Fibroblast of skin of right quadriceps (primary cell): ENCODE data around the gene ZNF189.
"Not testable (repeated sequence)": the region's sequence is repeated elsewhere in the genome, so short reads cannot be mapped to it uniquely, and the experiment has no call there.

Experiments
- DNase-seq: peaks from one replicate; pipeline ENCODE4 v3.0.0-alpha.2; 2013

Gene ZNF189

DNA sequence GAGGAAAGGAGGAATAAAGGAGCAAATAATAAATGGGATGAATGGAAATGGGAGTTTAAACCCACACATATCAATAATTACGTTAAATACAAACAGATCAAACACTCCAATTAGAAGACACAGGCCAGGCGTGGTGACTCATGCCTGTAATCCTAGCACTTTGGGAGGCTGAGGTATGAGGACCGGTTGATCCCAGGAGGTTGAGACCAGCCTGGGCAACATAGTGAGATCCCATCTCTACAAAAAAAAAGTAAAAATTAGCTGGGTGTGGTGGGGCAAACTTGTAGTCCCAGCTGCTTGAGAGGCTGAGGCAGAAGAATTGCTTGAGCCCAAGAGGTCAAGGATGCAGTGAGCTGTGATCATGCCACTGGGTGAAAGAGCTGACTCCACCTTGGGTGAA lies 17.5 kb upstream of the ZNF189 start:
- DNase-seq = no peak

DNA sequence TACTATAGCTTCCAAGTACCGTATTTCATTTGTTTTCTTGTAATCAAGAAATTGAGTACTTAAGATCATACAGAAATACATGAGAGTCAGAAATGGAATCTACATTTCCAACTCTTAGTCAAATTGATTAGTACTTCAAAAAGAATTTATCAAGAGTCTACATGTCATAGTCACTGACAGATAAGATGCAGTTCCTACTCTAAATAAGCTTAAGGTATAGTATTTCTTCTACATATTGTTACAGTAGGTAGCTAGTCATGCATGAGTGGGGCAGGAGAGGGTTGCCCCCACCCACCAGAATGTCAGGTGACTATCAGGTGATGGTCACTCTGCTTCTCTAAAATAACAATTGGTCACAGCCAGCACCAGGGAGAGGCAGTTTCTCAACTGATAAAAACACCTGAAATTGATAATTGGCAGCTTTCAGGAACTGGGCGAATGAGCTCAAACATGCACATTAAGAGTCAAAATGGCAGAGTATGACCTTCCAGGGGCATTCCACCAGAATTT lies 16.8 kb upstream of the ZNF189 start:
- no peak for DNase-seq

DNA sequence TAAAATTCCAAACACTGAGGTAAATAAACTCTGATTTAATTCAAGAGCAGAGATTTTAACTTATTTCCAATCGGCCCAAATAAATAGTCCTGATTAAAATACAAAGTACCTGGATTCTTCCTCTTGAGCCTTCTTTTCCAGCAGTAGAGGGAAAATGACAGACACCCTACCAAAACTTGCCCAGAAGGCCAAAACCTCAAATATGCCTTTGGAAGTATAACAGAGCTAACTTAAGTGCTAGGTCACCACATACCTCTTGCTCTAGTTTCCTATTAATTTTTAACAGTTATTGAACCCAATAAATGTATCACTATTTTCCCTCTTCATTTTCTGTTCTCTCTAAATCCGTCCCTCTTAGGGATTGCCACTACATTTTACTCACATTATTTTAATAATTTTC lies 15.3 kb upstream of the ZNF189 start:
- DNase-seq = no peak

DNA sequence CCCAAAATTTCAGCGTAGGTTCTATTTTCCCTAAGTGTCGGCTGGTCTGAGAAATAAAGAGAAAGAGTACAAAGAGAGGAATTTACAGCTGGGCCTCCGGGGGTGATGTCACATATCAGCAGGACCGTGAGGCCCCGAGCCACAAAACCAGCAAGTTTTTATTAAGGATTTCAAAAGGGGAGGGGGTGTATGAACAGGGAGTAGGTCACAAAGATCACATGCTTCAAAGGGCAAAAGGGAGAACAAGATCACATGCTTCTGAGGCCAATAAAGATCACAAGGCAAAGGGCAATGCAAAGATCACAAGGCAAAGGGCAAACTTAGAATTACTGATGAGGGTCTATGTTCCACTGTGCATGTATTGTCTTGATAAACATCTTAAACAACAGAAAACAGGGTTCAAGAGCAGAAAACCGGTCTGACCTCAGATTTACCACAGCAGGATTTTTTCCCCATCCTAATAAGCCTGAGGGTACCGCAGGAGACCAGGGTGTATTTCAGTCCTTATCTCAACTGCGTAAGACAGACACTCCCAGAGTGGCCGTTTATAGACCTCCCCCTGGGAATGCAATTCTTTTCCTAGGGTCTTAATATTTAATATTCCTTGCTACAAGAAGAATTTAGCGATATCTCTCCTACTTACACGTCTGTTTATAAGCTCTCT lies 13.6 kb upstream of the ZNF189 start, which contains the start of gene BAAT:
Gene BAAT (minus strand): TSS at position 134 of the 664 bp plus-strand sequence. CDS start 13,602 bp downstream, outside the sequence.
- DNase-seq = not testable (repeated sequence)

DNA sequence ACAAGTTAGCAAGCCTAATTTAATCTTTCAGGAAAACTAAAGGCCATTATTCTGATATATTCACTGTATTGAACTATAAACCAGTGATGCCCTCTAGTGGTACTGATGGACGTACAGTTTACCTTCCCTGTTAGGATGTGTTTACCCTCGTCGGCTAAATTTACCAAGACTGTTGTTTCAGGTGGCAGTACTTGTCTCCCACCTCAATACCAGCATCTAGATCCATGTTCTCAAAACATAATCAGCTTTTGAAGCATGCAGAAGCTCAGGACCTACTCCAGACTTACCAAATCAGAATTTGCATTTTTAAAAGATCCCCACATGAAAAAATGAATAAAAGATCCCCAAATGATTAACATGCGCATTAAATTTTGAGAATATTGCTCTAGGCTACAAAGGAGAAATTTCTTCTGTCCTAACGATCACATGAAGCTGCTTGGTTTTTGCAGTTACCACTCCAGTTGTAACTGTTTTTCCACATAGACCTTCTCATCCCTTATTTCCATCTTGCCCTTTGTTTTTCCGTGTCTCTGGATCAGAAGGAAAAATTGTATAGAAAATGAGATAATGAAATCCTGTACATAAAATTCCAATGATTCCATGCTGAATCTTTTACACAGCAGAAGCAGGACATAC lies 10.7 kb upstream of the ZNF189 start:
- peak; percentile 43 for DNase-seq

DNA sequence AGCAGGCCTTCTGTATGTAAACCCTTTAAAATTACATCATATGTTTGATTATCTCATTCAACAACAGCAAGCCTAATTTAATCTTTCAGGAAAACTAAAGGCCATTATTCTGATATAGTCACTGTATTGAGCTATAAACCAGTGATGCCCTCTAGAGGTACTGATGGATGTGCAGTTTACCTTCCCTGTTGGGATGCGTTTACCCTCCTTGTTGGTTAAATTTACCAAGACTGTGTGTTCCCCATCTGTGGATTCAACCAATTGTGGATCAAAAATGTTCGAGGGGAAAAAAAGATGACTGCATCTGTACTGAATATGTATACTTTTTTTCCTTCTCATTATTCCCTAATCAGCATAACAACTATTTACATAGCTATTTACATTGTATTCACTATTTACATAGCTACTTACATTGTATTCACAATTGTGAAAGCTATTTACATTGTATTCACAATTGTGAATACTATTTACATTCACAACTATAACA lies 10.1 kb upstream of the ZNF189 start:
- DNase-seq = no peak

DNA sequence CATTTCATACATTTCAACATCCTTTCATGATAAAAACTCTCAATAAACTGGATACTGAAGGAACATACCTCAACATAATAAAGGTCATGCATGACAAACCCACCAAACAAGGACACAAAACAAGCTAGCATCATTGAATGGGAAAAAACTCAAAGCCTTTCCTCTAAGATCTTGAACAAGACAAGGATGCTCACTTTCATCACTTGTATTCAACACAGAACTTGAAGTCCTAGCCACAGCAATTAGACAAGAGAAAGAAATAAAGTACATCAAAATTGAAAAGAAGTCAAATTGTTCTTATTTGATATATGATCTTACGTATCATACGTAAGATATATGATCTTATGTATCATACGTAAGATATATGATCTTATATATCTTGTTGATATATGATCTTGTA lies 5.5 kb upstream of the ZNF189 start:
- no peak for DNase-seq

DNA sequence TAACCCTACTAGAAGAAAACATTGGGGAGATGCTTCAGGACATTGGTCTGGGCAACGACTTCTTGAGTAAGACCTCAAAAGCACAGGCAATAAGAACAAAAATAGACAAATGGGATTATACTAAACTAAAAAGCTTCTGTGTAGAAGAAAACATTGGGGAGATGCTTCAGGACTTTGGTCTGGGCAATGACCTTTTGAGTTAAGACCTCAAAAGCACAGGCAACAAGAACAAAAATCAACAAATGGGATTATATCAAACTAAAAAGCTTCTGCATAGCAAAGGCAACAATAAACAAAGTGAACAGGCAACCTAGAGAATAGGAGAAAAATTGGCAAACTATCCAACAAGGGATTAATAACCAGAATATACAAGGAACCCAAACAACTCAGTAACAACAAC lies 4.0 kb upstream of the ZNF189 start:
- no peak for DNase-seq

DNA sequence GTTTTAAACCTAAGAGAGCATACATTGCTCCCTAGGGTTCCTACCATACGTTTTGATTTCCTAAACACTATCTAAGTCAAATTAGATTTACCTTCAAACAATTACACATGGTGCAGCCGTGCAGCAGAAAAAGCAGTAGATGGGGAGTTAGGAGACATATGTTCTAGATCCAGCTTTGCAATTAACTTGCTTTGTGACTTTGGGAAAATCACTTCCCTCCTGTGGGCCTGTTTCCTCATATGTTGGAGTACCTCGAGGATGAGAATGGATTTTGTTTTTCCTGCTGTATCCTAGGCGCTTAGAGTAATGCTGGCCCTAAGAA lies 944 bp upstream of the ZNF189 start:
- no peak for DNase-seq

DNA sequence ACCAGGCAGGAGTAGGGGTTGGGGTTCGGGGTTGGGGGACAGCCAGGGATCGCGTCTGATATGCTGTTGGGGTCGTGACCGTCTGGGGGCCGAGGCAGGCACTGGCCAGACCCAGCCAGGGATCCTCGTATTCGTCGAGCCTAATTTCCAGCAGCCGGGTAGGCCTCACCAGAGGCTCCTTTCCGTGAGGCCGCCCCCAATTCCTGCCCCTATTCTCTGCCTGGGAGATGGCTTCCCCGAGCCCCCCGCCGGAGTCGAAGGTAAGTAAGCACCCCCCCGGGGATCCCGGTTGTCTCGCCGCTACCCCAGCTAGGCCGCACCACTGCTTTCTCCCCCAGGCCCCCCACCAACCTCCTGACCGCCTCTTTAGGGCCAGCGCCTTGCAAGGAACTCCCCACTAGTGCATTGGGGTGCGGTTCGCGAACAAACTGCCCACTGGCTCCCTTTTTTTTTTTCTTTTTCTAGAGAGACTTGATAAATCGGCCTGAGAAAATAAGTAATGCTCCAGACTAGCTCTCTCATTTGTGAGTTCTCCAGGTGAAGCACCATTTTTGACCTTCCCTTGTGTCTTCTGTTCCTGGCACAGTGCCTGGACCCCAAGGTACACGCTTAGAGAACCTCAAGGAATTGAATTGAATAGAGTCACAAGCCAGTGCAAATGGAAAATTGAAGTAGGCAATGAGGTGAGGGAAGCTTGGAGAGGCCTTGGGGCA lies 435 bp downstream of the ZNF189 start:
- no peak for DNase-seq

DNA sequence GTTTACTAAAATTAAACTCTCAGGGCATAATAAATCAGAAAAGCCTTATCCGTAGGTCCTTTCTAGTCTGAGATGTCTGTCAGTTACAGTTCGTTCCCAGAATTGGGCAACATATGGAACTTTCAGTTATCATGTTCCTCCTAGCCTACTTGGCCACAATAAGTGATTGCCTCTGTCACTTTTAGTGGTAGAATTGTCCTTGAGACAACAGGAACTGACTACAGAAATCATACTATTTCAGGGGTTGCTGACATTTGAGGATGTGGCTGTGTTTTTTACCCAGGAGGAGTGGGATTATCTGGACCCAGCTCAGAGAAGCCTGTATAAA lies 956 bp downstream of the ZNF189 start:
- no peak for DNase-seq

DNA sequence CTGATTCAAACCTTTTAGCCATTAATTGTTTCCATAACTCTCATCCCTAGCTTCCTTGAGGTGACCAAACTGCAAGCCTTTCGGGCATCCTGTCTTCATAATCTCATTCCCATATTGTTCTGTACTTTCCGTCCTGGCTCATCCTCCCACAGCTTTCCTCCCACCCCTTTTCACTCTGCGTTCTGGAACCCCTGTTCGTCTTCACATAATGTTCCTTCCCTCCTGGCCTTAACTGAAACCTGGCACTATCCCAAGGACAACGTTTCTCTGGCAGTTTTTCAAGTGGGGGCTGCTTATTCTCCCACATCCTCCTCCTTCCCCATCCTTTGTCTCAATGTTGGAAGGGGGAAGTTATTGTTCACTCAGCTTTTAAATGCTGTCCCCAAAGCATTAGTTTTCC lies 1.5 kb downstream of the ZNF189 start:
- peak; percentile 7 for DNase-seq

DNA sequence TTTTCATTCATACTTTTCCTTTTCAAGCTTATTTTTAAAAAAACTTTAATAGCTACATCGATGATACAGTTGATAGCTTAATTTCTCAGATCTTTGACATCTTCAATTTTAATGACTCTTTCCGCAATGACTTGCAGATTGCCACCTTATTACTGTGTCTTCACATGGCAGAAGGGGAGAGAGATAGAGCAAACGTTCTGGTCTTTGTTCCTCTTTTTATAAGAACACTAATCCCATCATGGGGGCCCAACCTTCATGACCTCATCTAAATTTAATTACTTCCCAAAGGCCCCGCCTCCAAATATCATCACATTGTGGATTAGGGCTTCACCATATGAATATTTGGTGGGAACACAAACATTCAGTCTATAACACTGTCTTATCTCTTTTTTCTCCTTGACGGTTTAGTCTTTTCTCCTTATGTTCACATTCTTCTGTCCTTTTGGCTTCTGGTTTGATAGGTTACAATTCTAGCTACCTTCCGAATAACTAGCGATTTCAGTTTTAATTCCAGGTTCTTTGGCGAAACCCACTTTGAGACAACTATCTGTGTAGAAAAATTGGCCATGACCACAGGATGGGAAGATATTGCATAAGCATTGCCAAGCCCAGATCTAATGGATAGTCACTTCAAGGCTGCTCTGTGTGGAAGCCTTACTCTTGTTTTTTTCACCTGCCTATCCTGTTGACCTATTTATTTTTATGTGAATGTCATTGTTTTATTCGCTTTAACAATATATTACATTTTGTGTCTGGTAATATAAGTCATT lies 5.0 kb downstream of the ZNF189 start:
- DNase-seq = no peak

DNA sequence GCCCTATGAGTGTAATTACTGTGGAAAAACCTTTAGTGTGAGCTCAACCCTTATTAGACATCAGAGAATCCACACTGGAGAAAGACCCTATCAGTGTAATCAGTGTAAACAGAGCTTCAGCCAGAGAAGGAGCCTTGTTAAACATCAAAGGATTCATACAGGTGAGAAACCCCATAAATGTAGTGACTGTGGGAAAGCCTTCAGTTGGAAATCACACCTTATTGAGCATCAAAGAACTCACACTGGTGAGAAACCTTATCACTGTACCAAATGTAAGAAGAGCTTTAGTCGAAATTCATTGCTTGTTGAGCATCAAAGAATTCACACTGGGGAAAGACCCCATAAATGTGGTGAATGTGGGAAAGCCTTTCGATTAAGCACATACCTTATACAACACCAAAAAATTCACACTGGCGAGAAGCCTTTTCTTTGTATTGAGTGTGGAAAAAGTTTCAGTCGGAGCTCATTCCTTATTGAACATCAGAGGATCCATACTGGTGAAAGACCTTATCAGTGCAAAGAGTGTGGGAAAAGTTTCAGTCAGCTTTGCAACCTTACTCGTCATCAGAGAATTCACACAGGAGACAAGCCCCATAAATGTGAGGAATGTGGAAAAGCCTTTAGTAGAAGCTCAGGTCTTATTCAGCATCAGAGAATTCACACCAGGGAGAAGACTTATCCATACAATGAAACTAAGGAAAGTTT lies 9.9 kb downstream of the ZNF189 start:
- peak; percentile 6 for DNase-seq

DNA sequence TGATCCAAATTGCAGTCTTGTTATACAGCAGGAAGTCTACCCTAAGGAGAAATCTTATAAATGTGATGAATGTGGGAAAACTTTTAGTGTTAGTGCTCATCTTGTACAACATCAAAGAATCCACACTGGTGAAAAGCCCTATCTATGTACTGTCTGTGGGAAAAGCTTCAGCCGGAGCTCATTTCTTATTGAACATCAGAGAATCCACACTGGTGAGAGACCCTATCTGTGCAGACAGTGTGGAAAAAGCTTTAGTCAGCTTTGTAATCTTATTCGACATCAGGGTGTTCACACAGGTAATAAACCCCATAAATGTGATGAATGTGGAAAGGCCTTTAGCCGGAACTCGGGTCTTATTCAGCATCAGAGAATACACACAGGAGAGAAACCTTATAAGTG lies 10.4 kb downstream of the ZNF189 start:
- peak; percentile 13 for DNase-seq

DNA sequence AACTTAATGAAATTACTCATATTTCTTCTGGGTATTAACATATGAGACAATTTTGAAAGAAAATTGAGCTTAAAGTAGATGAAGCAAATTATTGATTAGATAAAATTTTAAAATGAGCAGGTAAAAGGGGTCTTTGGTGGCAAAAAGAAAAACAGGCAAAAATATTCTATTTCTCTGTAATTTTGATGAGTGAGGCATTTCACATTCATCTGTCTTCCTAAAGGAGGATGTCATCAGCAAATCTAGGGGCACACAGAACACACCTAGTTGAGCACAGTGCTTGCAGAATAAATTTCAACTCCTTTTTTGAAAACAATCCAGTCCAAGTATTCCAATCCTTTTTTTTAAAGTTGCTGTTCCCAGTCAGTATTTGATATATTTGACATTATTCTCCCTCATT lies 16.2 kb downstream of the ZNF189 start:
- no peak for DNase-seq

DNA sequence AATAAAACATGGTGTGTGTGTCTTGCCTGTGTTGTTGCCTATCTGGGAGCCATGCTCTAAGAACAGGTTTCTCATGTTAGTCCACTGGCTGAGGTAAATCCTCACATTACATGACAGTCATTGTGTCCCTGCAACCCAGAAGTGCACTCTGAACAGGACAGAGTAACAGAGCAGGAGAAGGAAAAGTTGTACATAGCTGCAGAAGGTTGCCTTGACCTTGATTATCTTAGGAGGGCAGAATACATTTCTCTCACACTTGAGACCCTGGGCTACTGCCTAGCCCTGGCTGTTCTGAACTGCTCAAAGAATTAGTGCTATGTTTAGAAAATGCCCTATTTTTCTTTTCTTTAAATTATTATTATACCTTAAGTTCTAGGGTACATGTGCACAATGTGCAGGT lies 16.9 kb downstream of the ZNF189 start:
- no peak for DNase-seq

DNA sequence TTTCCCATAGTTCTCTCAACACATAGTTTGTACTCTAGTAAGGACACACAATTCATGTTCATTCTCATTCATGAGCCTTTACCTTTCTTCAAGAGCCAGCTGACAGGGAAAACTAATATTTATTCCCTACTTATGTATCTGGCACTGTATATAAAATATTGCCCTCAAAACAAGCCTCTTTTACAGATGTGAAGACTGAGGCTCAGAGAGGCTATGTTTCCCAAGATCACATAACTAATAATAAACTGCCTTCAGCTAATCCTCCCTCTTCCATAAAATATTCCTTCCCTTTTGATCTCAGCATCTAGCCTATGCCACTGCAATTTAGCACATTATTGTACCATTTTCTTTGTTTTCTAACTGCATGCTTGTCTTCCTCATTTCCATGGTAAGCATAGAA lies 18.7 kb downstream of the ZNF189 start:
- DNase-seq = no peak

DNA sequence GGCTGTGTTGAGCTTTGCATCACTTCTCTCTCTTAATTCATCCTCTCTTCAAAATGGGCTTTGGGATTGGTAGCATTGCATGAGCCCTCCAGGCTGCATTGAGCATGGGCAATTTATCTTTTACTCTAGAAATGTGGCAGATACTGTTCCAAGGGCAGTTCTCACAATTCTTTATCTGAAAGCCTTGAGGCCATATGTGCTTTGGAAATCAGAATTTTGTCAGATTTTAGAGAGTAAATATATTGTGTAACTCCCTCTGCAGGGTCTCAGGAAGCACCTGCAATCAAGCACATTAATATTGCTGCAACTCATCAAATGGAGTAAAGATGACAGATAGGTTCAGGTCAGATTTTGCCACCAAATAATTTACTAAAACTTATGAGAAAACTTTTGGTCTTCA lies 19.3 kb downstream of the ZNF189 start:
- DNase-seq = no peak

DNA sequence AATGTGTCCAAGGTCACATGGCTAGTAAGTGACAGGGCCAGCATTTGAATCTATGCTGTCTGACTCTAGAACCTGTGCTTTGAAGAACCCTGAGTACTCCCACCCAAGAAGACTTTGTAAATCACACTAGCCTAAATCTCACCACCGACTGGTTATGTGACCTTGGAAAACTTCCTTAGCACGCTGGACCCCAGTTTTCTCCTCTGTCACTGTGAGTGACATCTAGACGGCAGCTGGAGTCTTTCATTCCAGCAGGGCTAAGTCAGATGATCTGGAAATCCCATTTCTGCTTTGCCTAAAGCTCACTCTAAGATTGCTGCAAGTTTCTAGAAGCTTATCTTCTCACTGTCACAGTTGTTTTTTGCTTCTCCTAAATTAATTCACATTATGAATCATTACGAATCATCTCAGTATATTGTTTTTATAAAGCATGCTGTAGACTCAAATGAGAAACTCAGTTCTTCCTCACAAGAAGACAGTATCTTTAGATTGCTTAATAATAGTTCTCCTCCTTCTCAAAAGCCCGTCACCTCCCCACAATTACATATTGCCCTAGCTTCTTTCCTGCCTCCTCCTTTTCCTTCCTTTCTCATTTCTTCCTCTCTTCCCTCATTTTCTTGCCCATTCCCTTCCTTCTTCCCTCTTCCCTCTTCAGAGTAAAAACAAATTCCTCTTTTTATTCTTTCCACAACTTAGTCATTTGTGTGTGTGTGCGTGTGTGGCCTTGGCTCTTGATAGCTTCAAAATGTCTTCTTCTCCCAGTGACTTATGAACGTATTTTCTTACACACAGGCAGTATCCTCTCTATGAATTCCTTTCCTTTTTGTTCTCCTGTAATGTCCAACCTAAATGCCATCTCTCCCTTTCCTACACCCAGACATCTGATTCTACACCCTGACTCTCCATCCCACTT lies 20.1 kb downstream of the ZNF189 start:
- DNase-seq = peak; percentile 51

DNA sequence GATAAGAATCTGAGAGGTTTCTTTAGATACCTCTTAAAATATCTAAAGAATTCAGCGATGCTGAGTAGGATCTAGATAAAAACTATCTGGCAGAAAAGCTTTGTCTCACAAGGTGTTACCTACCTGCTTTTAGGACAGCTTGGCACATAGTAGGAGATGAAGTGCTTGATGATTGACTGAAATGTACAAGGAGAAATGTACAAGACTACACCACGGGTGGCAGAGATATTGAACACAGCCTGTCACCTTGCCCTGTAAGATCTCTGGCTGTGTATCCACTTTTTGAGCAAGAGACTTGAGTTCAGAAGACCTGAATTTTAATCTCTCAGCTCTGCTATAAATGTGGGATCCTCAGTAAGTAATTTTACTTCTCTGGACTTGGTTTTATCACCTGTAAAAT lies 21.2 kb downstream of the ZNF189 start:
- no peak for DNase-seq

DNA sequence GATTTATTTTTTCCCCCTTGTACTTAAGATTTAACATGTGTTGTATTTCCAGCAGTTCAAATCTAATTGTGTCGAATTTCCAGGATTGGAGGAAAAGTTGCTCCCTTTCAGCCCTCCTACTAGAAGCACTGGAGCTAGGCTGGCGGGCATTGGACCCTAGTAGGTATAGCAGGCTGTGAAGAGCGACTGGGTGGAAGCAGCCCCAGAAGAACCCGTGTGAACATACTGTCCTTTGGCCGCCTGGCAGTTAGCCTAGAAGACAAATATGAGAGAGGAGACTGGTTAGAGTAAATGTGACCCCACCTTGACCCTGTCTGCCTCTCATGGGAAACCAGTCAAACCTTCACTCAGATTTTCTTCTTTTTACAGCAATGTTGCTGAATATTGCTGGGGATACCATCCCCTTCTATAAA lies 23.0 kb downstream of the ZNF189 start:
- DNase-seq = no peak
